GF-D8 (cell line): ENCODE measurements around the gene PAFAH2.
"Not testable (repeated sequence)": the region's sequence is repeated elsewhere in the genome, so short reads cannot be mapped to it uniquely, and the experiment has no call there.

Experiments used
- DNase-seq: peaks from one replicate; lab custom pipeline; 2025; lab: John Stamatoyannopoulos, UW

PAFAH2 gene

DNA sequence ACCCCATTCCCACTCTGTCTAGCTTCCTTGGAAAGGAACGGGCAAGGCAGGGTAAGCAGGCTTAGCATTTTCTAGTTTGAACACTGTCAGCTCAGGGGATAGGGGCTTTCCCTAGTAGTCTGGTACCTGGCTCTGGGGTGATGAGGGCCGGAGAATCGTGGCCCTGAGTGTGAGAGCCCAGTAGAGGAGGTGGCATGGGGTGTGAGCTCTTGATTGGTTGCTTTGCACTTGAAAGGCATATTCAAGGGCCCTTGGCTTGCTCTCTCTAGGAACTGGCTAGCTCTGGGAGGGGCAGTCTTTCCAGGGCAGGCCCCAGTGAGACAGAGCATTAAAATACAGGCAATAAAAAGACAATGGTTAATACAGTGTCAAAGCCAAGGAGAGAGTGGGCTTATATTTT lies 13.0 kb upstream of the PAFAH2 start:
- no peak for DNase-seq

DNA sequence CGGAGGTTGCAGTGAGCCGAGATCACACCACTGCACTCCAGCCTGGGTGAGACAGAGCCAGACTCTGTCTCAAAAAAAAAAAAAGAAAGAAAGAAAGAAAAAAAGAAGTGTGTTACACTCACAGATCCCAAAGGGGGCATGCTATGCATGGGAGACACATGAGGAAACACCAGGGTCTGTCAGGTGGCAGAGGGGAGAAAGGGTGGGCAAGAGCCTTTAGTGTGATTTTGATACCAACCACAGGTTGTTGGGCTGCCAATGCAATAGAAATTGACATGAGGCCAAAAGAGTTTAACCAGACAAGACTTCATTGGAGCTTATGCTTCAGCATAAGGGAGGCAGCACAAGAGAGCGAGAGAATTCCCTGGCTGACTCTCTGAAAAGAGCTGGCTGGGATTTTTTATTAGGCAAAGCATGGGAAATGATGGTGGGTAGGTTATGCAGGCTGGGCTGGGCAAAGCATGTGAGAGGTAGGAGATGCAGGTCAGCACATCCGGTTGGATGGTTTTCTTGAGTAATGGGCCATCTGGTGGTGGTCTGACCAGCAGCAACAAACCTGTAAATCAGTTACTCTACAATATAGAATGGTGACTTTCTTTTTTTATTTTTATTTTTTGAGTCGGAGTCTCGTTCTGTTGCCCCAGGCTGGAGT lies 12.1 kb upstream of the PAFAH2 start:
- DNase-seq, result no peak

GRCh38 chr1:26006710-26007109 lies 8.8 kb upstream of the PAFAH2 start:
- DNase-seq, result no peak

- DNase-seq, result no peak
Observed at GRCh38 chr1:26005434-26006105, 7.7 kb upstream of the PAFAH2 start.

GRCh38 chr1:26003756-26004155 lies 5.9 kb upstream of the PAFAH2 start:
- no peak for DNase-seq

- DNase-seq, result no peak
Observed at GRCh38 chr1:26003262-26003661, 5.4 kb upstream of the PAFAH2 start.

DNA sequence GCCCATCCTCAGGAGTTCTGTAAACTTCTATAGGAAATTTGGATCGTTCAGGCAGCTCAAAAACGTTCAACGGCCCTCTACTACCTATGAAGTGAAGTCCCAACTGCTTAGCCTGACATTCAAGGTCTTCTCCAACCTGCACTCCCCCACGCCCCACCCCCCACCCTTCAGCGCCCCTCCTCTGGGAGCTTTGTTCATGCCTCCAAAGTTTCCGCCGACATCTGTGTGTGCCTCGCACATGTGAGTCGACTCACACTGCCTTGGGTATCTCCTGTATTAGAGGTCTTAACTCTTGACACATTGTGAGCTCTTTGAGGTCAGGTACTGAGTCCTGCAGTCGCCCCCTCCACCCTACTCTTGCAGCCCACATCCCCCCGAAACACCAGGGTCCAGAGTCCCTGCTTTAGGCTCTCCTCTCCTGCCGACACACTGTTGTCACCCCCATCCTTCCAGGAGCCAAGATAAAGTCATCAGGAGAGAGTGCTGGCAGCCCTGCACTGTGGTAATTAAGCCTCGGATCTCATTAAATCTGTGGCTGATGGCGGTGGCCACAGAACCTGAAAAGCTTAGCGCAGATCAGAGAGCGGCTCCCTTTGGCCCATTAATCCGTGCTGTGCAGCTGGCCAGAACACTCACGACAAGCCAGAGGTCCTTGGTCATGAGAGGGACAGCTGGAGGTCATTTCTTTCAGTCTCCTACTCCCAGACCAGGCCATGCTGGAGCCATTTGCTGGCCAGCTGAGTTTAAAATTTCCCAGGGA lies 1.4 kb upstream of the PAFAH2 start:
- no peak for DNase-seq

- peak; percentile 100 for DNase-seq
Observed at GRCh38 chr1:25996966-25997827, 666 bp downstream of the PAFAH2 start.

DNA sequence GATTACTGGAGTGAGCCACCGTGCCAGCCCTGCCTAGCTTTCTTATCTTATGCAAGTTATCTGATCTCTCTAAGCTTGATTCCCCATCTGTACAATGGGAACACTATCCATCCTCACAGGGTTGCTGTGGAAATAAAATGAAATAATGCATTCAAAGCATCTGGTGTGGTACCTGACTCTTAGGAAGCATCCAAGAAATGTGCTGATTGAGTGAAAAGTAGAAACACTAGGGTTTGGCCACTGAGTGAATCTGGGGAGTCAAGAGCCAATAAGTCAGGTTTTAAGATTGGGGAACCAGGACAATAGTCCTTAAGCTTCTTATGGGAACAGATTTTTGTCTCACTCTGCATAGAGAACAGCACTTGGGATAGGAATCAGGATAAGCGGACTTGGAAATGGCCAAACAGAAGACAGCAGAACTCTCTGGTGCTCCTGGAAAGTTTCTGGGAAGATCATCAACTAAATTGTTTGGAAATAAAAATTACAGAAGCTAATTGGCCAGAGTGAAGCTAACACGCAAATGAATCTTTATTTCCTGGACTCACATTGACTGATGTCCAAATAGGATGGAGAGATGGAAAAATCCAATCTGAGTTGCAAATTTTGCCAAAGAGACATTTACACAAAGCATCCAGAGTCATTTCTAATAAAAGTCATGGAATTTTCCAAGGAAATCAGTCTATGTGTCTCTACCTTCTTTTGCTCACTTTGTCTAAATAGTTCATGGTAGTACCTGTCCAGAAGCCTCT lies 3.3 kb downstream of the PAFAH2 start:
- DNase-seq, result no peak

DNA sequence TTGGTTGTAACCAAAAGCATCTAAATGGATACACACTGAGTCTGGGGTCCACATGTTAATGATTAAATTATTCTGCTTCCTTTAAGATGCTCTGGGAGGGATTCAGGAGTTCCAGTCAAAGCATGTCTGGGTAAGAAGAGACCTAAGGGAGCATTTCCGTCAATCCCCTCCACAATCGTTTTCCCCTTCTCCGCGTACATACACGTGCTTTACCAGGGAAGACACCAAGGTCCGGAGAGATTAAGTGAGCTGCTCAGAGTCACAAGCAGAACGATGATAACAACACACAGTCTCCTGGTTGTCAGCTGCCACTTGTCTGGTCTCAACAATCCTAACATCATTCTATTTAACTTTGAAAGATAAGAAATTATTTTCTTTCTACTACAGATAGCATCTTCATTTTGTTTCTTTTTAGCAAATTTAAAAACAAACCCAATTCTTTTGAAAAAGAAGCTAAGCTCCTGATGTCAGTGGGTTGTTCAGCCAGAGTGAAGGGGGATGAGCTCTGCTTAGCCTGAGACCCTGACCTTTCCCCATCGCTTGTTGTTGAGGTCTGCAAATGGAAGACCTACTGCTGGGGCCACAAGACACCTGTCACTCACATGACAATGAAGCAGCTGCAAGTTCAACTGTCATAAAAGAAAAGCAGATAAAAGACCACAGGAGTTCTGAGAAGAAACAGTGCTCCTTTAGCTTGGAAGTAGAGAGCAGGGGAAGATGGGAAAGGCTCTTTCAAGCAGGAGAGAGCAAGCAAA lies 4.5 kb downstream of the PAFAH2 start:
- no peak for DNase-seq

GRCh38 chr1:25992689-25993171 lies 5.1 kb downstream of the PAFAH2 start:
- no peak for DNase-seq

DNA sequence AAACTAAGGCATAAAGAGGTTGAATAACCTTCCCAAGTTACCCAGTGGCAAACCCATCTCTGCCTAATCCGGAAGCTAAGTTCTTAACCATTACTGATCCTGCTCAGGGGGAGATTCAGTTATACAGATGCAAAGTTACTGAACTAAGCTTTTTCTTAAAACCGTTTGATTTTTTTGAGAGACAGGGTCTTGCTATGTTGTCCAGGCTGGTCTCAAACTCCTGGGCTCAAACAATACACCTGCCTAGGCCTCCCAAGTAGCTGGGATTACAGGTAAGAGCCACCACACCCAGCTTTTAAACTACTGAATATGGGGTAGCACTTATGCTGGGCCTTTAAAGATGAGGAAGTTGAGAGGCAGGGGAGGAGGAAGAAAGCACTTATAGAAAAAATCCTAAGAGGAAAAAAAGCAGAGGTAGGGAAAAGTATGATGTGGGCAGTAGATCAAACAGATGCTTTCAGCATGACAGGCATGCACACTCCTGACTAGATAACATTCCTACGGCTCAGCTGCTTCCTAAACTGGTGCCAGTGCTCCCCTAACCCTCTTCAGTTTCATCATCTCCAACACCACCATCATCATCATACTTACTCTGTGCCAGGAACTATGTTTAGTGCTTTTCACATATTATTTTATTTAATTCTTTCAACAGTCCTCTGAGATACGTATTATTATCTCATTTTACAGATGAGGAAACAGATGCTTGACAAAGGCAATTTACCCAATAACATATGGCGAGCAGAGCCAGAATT lies 5.8 kb downstream of the PAFAH2 start:
- peak; percentile 35 for DNase-seq

DNA sequence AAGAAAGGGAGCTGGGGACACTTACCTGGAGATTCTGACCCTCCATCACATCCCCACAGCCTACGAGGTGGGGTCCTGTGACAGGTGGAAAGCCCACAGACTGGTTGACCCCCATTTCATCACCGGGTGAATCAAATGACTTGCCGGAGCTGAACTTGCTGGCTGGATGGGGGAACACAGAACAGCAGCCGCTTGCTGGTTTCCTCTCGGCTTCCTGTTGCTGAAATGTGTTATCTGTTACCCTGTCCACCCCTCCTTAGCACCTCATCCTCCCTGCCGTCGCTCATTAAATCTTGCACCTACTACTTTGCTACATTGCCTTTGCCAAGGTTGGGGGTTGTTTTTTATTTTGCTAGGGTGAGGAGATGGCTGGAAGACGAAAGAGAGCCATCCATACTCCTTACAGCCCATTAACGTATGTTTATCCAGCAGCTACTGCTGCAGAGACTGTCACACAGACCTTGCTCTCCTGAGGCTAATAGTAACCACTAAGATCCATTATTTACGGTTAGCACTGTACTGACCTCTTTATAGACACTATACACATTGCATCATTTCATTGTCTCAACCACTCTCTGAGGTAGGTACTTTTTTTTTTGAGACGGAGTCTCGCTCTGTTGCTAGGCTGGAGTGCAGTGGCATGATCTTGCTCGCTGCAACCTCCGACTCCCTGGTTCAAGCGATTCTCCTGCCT lies 7.0 kb downstream of the PAFAH2 start:
- peak; percentile 87 for DNase-seq

DNA sequence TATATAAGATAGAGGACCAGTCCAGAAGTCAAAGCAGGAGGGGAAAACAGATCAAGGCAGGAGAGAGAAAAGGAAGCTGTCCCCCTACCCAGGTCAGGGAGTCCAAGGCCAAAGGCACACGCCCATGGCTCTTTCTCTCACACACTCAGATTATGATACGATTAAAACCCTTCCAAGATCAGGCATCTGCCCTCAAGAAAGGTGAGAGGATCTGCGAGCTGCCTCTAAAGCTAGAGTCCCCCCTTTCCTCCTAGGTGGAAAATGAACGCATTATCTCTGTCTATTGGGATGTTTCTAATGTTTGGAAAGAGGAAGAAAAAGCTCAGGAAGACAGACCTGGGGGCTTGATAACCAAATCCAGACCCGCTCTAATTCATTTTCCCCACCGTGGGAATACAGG lies 7.6 kb downstream of the PAFAH2 start:
- DNase-seq, result no peak

DNA sequence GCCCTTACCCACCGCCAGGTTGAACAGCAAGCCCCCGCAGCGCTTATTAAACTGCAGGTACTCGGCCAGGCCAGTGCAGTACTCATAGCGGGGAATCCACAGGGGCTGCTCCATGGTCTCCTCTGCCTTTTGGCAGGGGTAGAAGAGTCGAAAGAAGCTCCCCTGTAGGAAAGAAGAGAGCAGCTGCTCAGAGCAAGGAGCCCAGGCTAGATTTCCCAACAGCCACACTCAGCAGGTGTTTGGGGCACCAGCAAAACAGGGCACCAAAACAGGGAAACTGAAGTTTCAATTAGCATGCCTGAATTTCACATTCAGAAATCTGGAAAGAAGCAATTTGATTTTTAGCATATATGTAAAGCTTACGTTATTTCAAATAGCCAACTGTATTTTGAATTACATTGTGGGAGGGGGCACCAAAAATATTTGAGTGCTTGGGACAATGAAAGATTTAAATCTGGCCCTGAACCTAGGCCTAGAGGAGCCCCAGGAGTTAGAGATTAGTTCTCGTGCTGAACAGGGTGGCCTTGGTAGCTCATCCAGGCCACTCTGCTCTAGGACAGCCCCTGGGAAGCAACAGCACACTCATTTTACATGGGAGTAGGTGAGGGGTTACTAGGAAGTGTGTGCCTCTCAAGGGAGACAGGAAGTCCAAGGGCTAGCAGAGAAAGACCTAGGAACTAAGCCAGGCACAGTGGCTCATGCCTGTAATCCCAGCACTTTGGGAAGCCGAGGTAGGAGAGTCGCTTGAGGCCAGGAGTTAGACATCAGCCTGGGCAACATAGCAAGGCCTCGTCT lies 8.2 kb downstream of the PAFAH2 start:
- DNase-seq, result peak; percentile 21

DNA sequence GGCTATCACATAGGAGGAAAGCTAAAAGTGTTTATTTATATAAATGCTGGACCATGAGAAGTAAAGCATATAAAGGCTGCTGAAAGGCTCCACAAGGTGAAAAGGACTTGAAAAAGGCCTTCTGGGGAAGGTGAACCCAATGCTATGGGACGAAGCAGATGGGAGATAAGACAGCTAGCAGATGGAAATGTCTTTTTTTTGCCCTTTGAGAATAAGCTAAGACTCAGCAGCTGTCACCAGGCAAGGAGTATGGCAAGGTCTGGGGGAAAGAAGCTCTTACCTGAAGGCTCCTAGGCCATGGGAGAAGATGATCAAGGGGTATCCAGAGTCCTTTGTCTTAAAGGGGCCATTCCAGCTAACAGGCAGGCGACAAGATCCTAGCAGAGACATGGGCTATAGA lies 9.9 kb downstream of the PAFAH2 start:
- no peak for DNase-seq

DNA sequence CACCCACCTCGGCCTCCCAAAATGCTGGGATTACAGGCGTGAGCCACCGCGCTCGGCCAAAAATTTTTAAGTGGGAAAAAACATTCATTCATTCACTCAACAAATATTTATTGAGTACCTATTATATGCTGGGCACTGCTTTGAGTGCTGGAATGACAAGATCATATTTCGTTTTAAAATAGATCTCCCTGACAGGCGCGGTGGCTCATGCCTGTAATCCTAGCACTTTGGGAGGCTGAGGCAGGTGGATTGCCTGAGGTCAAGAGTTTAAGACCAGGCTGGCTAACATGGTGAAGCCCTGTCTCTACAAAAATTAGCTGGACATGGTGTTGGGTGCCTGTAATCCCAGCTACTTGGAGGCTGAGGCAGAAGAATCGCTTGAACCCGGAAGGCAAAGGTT lies 11.1 kb downstream of the PAFAH2 start:
- DNase-seq, result not testable (repeated sequence)

DNA sequence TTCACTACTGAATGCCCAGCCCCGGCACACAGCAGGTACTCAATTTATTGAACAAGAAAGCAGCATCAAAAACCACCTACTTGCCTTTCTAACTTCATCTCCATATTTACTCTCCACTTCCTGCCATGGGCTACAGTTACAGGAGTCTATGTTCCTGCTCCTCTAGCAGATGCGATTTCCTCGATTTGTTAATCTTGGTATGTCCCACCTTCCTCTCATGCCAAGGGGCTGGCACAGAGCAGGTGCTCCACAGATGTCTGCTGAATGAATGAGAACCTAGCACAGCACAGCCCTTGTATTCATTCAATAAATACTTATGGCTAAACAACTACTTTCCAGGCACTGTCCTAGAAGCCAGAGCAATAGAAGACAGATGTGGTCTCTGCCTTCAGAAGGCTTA lies 12.2 kb downstream of the PAFAH2 start:
- no peak for DNase-seq
